Subcutaneous adipose tissue (tissue), 4 donors: Measurements from ENCODE around the gene CCL1. TPM values are rescaled to one million over a fixed set of nuclear protein-coding genes. Genes with fewer than 3 reads are reported as not detected.

ENCODE experiments used
- CTCF ChIP-seq: fragments of 450-650 bp; IDR thresholded peaks from one replicate; pipeline ENCODE4 v1.5.1; 2016; ENCODE audit warnings: low read depth, mild to moderate bottlenecking, control low read depth, antibody characterized with exemption, moderate library complexity
- total RNA-seq, 4 donors: library from RNA; depleted of rRNA; stranded (reverse); fragments of >200 nt; gene quantifications; one replicate each; pipeline ENCODE4 v1.1.0, GENCODE V29; 2016

Gene CCL1
- not detected for total RNA-seq

DNA sequence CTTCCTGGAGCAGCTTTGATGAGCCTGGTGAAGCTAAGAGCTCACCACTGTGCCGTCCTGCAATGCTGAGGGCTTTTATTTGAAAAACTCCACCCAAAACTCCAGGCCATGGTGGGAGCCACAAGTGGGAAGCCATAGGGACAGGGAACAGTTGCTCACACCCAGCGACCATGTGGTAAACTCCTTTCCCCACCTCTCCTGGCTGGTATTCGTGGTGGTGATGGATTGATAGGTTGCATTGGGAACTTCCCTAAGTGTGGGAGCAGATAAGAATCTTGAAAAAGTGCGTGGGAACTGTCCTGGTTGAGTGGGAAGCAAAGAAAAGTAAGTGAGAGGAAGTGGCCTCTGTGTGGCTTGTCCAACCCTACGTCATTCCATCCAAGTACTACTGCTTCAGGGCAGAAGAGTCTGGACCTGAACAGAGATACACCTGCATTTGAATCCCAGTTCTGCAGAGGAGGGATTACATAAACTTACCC, at the start of gene CCL1:
Gene CCL1 (minus strand): TSS at position 51 of the 479 bp plus-strand sequence. CDS start 72 bp downstream, outside the sequence.
- no peak for TF ChIP-seq CTCF

DNA sequence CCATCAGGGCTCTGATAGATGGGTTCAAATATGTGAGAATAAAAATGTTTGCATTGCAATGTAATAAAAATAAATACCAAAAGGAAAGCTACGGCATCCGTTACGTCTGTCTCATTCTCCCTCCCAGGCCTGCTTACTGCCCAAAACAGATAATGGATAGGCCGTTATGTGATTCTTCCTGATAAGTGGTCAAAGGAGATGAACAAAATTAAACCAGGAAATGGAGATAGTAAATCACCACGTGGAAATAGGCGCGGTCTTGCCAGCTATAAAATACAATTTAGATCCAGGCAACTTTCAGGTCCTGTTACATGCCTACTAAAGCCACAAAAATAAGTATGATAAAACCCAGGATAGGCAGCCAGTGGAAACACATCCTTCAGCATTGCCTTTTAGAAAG, 49.5 kb upstream of the CCL1 start:
- TF ChIP-seq CTCF: no peak

GRCh38 chr17:34411646-34412421, 48.8 kb upstream of the CCL1 start:
- no peak for TF ChIP-seq CTCF

DNA sequence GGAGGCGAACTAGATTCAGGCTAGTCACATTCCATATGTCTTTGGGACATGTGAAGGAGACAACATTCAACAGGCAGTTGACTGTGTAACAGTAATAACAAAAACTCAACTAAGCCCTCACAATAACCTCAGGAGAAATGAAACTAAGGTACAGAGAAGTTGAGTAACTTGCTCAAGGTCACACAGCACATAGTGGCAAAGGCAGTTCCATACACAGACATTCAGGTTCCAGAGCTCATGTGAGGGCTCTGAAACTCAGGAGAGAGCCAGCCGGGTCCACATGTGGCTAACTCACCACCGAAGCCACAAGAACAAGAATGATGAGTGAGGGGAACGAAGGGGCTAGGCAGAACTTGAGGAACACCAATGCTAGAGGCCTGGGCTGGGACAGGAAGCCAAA, 46.3 kb upstream of the CCL1 start:
- no peak for TF ChIP-seq CTCF

DNA sequence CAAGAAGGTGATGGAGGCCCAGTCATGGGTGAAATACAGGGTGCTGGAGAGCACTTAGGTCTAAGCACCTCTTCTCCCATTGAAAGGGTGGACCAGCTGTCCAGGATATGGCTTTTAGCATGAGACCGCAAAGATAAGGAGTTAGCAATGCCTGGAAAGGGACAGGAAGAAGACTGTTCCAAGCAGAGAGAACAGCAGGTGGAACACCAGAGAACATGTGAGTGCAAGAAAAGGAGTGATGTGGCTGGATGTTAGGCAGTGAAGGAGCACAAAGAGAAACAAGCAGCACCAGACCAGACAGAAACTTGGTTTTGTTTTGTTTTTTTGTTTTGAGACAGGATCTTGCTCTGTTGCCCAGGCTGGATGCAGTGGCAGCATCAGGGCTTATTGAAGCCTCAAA, 45.4 kb upstream of the CCL1 start:
- TF ChIP-seq CTCF: no peak

DNA sequence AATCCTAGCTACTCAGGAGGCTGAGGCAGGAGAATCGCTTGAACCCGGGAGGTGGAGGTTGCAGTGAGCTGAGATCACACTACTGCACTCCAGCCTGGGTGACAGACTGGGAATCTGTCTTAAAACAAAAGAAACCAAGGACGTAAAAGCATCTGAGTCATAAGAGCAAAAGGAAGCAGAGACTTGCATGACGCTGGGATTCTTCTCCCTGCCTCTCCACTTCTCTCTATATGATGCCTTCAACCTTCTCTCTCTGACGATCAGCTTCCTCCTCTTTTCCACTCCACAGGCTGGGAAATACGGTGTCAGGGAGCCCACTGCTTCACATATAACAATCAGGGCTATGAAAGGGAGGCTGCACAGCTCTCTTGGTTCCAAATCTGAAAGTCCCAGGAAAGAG, 43.2 kb upstream of the CCL1 start:
- TF ChIP-seq CTCF: no peak

GRCh38 chr17:34403006-34403405, 40.0 kb upstream of the CCL1 start:
- TF ChIP-seq CTCF: no peak
